AML-193 (cell line): ENCODE measurements around the gene ITIH5.

Experiments
- DNase-seq, 2 experiments: peaks; one replicate each; lab custom pipeline; 2025; lab: John Stamatoyannopoulos, UW

The ITIH5 gene

DNA sequence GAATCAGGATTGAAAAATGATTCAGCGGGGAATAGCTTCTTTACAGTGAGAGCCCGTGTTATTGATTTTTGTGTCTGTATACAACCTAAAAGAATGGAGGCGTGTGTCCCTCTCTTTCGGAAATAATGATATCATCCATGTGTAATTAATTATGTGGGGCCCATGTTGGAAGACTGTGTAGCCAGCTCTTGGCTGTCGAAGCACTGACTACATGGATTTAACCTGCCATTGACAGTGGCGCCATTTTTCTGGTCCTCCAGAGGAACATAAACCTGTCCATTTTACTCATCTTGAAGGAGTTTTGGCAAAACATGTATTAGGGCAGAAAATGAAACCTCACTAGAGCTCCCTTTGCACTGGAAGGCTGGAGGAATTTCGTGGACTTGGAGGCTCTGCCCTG lies 119.6 kb downstream of the ITIH5 start:
- no peak for DNase-seq

- DNase-seq: no peak
These were observed 120.3 kb downstream of the ITIH5 start for GRCh38 chr10:7546385-7546967.

DNA sequence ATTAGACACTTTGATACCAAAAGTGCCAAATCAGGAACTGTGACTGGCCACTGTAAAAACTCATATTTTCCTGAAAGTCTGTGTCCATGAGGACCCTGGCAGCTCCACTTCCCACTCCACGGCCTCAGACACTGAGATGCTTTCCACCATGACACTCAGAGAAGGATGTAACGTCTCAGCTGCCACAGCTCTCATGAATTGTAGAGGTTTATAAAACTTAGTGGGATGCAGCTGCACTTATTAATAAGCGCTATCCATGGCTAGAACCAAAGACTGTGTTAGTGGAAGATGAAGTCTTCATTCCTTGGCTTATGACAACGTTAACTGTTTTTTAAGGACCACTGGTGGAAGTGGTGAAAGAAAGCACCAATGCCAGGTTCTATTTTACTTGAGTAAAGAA lies 121.0 kb downstream of the ITIH5 start:
- no peak for DNase-seq

GRCh38 chr10:7545261-7545660 lies 121.5 kb downstream of the ITIH5 start:
- DNase-seq: no peak

DNA sequence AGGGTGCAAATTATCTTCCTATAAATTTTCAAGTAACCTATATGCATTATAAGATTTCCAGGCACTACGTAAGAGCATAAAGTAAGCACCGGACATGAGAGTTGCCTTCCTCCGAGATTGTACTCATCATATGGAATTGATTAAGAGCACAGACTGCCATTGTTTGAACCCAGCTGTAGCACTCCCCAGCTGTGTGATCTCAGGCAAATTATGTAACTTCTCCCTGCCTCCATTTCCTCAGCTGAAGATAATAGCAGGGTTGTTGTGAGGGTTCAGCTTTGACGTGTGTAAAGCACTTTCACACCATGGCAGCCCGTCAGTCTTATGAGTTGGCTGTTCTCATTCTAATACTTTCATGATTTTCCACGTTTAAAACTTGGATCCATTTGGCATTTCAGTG lies 122.6 kb downstream of the ITIH5 start:
- DNase-seq: no peak

GRCh38 chr10:7542189-7542914 lies 124.4 kb downstream of the ITIH5 start:
- no peak for DNase-seq

DNA sequence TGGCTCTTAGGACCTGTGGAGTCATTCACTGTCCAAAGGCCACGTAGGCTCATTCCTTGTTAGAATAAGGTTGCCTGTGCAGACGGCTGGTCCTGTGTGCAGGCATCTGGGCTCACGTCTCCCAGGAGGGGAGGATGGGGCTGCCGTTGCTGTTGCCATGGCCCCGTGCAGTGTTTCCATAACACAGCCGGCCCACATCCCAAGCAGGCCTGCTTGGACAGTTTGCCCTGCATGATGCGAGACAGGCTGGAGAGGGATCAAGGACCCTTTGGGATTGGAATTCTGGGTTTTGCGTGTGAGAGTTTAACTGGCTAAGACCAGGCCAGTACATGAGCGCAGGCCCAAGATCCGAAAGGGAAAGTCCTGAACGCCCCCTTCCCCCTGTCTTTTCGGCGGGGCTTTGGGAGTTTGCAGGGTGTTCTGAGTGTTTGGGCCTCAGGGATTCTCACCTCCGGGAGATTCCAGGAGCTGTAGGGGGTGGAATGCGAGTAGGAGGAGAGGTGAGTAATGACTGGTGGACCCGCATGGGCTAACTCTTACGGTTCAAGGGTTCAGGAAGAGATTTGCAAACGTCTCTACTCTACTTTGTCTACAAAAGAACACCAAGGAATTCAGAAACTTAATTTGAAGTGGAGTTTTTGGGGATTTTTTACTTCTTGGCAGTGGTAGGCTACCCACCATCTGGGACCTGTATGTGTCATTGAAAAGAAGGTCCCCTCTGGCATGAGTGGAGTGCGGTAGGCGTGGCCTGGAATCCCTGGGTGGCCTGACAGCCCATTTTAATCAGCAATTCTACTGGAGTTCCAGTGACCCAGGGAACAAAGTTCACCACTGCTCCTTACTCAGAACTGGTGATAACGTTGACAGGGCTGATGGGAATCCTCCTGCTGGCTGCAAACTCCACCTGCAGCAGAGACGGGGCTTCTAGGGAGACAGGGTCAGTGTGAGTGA lies 125.4 kb downstream of the ITIH5 start:
- no peak for DNase-seq

GRCh38 chr10:7538970-7539654 lies 127.7 kb downstream of the ITIH5 start:
- no peak for DNase-seq

GRCh38 chr10:7537126-7537525 lies 129.6 kb downstream of the ITIH5 start:
- no peak for DNase-seq

- DNase-seq: no peak
These were observed 132.3 kb downstream of the ITIH5 start for GRCh38 chr10:7534480-7534852.

GRCh38 chr10:7533657-7534479 lies 132.9 kb downstream of the ITIH5 start:
- no peak for DNase-seq

GRCh38 chr10:7532723-7533498 lies 133.9 kb downstream of the ITIH5 start:
- DNase-seq: no peak

GRCh38 chr10:7529638-7530037 lies 137.1 kb downstream of the ITIH5 start:
- DNase-seq: no peak

DNA sequence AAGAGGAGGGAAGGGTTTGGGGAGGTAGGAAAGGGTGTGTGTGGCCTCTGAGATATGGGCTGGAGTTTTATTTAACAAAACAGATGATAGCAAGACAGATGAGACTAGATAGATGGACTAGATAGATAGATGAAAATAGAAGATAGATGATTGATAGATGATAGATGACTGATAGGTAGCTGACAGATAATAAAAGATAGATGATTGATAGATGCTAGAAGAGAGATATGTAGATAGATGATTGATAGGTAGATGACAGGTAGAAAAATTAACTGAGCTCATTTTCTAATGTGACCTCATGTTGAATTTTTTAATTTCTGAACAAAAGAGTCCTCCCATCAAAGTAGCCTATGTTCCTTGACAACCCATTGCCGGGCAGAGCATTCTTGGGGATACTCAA lies 139.3 kb downstream of the ITIH5 start:
- no peak for DNase-seq

GRCh38 chr10:7526017-7526400 lies 140.8 kb downstream of the ITIH5 start:
- DNase-seq: no peak

GRCh38 chr10:7525314-7526016 lies 141.3 kb downstream of the ITIH5 start:
- peak; percentile 28 to 46 for DNase-seq

GRCh38 chr10:7523656-7524055 lies 143.1 kb downstream of the ITIH5 start:
- DNase-seq: no peak

GRCh38 chr10:7520507-7521485 lies 146.0 kb downstream of the ITIH5 start:
- no peak for DNase-seq

DNA sequence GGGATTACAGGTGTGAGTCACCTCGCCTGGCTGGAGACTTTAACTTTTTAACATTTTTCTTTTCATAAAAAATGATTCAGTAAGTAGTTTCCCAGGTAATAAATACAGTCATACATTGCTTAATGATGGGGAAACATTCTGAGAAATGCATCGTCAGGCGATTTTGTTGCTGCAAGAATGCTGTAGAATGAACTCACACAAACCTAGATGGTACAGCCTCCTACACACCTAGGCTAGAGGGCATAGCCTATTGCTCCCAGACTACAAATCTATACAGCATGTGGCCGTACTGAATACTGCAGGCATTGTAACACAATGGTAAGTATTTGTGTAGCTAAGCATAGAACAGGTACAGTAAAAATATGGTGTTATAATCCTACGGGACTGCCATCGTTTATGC lies 147.4 kb downstream of the ITIH5 start:
- no peak for DNase-seq
